GM21447 (cell line): ENCODE measurements around the gene FBXL16.
"Not testable (repeated sequence)": the region's sequence is repeated elsewhere in the genome, so short reads cannot be mapped to it uniquely, and the experiment has no call there.

ENCODE experiments used
- ATAC-seq: cut with Tn5 transposase; IDR thresholded peaks from one replicate; pipeline ENCODE4 v1.9.1; 2021; ENCODE audit not compliant: unreplicated experiment

FBXL16 gene

GRCh38 chr16:693766-694165 lies 11.8 kb downstream of the FBXL16 start:
- no peak for ATAC-seq

- ATAC-seq: no peak
Measured at GRCh38 chr16:693364-693763, 12.2 kb downstream of the FBXL16 start.

GRCh38 chr16:692356-693108 lies 13.1 kb downstream of the FBXL16 start:
- ATAC-seq: no peak

- not testable (repeated sequence) for ATAC-seq
Measured at GRCh38 chr16:691242-691641, 14.4 kb downstream of the FBXL16 start.

GRCh38 chr16:689175-689897 lies 16.3 kb downstream of the FBXL16 start:
- no peak for ATAC-seq

- no peak for ATAC-seq
Measured at GRCh38 chr16:687499-687898, 18.1 kb downstream of the FBXL16 start.

- no peak for ATAC-seq
Measured at GRCh38 chr16:686459-687260, 18.9 kb downstream of the FBXL16 start.

GRCh38 chr16:685967-686366 lies 19.6 kb downstream of the FBXL16 start:
- no peak for ATAC-seq

GRCh38 chr16:684961-685696 lies 20.5 kb downstream of the FBXL16 start:
- no peak for ATAC-seq

- ATAC-seq: peak; percentile 47
Measured at GRCh38 chr16:684071-684794, 21.4 kb downstream of the FBXL16 start, which contains the start of gene JMJD8. TSS of gene JMJD8 (minus strand) at chr16:684334. CDS start at chr16:684319, 15 bp downstream.

GRCh38 chr16:683396-684070 lies 22.1 kb downstream of the FBXL16 start:
- ATAC-seq: no peak

GRCh38 chr16:682493-683395 lies 22.9 kb downstream of the FBXL16 start:
- no peak for ATAC-seq

- no peak for ATAC-seq
Measured at GRCh38 chr16:681746-682427, 23.7 kb downstream of the FBXL16 start.

GRCh38 chr16:680967-681745 lies 24.4 kb downstream of the FBXL16 start:
- ATAC-seq: no peak

GRCh38 chr16:680625-680945 lies 25.0 kb downstream of the FBXL16 start:
- ATAC-seq: no peak

GRCh38 chr16:679814-680624 lies 25.6 kb downstream of the FBXL16 start, which contains the start of gene STUB1:
TSS of gene STUB1 (plus strand) at chr16:680410. CDS start at chr16:680526, 116 bp downstream.
- peak; percentile 37 for ATAC-seq
